ENCODE data around the gene SIK3. TPM values are rescaled to one million over a fixed set of nuclear protein-coding genes. Genes with fewer than 3 reads are reported as not detected.
A peak's percentile ranks its signal among the peaks of the same experiment; 100 is the strongest.

SIK3 gene
- total RNA-seq, 4 donors from 2014 or later = 45.0 to 70.2 (median 48.8) TPM

GRCh38 chr11:116969694-116970093 lies 128.5 kb downstream of the SIK3 start:
- WGBS, 2 donors = 82 to 88% methylated on average over 2 of the region's 2 CpGs
- TF ChIP-seq POLR2A (IDR thresholded peaks at IDR 0.05) = no peak
- no peak for TF ChIP-seq EP300 (IDR thresholded peaks at IDR 0.05)
- TF ChIP-seq, protein P1, sequence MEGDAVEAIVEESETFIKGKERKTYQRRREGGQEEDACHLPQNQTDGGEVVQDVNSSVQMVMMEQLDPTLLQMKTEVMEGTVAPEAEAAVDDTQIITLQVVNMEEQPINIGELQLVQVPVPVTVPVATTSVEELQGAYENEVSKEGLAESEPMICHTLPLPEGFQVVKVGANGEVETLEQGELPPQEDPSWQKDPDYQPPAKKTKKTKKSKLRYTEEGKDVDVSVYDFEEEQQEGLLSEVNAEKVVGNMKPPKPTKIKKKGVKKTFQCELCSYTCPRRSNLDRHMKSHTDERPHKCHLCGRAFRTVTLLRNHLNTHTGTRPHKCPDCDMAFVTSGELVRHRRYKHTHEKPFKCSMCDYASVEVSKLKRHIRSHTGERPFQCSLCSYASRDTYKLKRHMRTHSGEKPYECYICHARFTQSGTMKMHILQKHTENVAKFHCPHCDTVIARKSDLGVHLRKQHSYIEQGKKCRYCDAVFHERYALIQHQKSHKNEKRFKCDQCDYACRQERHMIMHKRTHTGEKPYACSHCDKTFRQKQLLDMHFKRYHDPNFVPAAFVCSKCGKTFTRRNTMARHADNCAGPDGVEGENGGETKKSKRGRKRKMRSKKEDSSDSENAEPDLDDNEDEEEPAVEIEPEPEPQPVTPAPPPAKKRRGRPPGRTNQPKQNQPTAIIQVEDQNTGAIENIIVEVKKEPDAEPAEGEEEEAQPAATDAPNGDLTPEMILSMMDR (IDR thresholded peaks at IDR 0.05) = no peak
- Histone ChIP-seq H3K9me3 (no peaks in the 10 kb centered on the region), H3K27me3 (no peaks in the 10 kb centered on the region), H3K4me1 (peaks cover 0 to 51% (median 2%) of the 10 kb centered on the region in 4 donors), H3K27ac (peak overlapping the region in 1 of 4 donors; percentile 20), H3K4me3 (no peak overlapping the region), H3K36me3 (no peaks in the 10 kb centered on the region)
- no peak for DNase-seq (ENCODE audit: low spot score in 2 of 2)

- H3K4me3 ChIP-seq = no peak overlapping the region
- H3K27ac ChIP-seq = no peak overlapping the region
- TF ChIP-seq POLR2A (IDR thresholded peaks at IDR 0.05) (no peak), EP300 (IDR thresholded peaks at IDR 0.05) (no peak)
- TF ChIP-seq, protein P1 (IDR thresholded peaks at IDR 0.05) = no peak
- no peaks in the 10 kb centered on the region for H3K9me3 ChIP-seq
- H3K36me3 ChIP-seq = no peaks in the 10 kb centered on the region
- 79 to 88% methylated on average over 4 of the region's 4 CpGs for WGBS, 2 donors
- H3K27me3 ChIP-seq = no peaks in the 10 kb centered on the region
- DNase-seq (ENCODE audit: low spot score in 2 of 2) = no peak
- H3K4me1 ChIP-seq = peaks cover 0 to 57% (median 15%) of the 10 kb centered on the region in 4 donors
These were observed 134.0 kb downstream of the SIK3 start for GRCh38 chr11:116964269-116964668.

- no peaks in the 10 kb centered on the region for H3K9me3 ChIP-seq
- H3K4me1 ChIP-seq = peaks cover 0 to 59% (median 15%) of the 10 kb centered on the region in 4 donors
- DNase-seq (ENCODE audit: low spot score in 2 of 2) = no peak
- no peaks in the 10 kb centered on the region for H3K36me3 ChIP-seq
- no peak overlapping the region for H3K4me3 ChIP-seq
- WGBS, 2 donors = 79 to 86% methylated on average over 4 of the region's 4 CpGs
- H3K27me3 ChIP-seq = no peaks in the 10 kb centered on the region
- H3K27ac ChIP-seq = no peak overlapping the region
- TF ChIP-seq EP300 (IDR thresholded peaks at IDR 0.05) (no peak), POLR2A (IDR thresholded peaks at IDR 0.05) (no peak)
- TF ChIP-seq, protein P1 (IDR thresholded peaks at IDR 0.05) = no peak
These were observed 134.4 kb downstream of the SIK3 start for GRCh38 chr11:116963813-116964212.

GRCh38 chr11:116962108-116962507 lies 136.1 kb downstream of the SIK3 start:
- Histone ChIP-seq H3K4me3 (no peak overlapping the region), H3K9me3 (no peaks in the 10 kb centered on the region), H3K27me3 (no peaks in the 10 kb centered on the region), H3K27ac (peak overlapping the region in 2 of 4 donors; percentile 38 to 61), H3K4me1 (peaks cover 0 to 62% (median 15%) of the 10 kb centered on the region in 4 donors), H3K36me3 (no peaks in the 10 kb centered on the region)
- WGBS, 2 donors = 38 to 40% methylated on average over 4 of the region's 4 CpGs
- no peak for DNase-seq (ENCODE audit: low spot score in 2 of 2)
- no peak for TF ChIP-seq EP300 (IDR thresholded peaks at IDR 0.05)
- TF ChIP-seq POLR2A (IDR thresholded peaks at IDR 0.05) = no peak
- TF ChIP-seq, protein P1 (IDR thresholded peaks at IDR 0.05) = no peak

DNA sequence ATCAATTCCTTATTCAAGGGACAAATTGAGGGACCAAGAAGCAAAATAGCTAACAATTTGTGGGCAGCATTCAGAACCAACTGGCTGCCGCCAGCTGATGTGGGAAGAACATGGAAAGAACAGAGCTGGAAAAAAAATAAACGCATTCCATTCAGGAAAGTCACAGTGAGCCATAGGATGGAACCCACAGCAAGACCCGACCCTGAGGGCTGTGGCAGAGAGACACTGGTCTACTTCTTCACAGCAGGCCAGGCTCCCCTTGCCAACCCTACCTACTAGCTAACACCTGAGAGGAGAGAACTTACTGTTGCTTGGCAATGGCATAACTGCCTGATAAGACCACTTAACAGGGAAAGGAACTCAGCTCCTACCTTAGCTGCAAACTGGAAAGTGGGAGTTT lies 137.3 kb downstream of the SIK3 start:
- TF ChIP-seq, protein P1 (IDR thresholded peaks at IDR 0.05) = no peak
- no peak for TF ChIP-seq POLR2A (IDR thresholded peaks at IDR 0.05)
- no peak for TF ChIP-seq EP300 (IDR thresholded peaks at IDR 0.05)
- no peaks in the 10 kb centered on the region for H3K27me3 ChIP-seq
- DNase-seq (ENCODE audit: low spot score in 2 of 2) = no peak
- peak overlapping the region in 2 of 4 donors; percentile 71 to 74 for H3K27ac ChIP-seq
- H3K4me1 ChIP-seq = peaks cover 0 to 66% (median 15%) of the 10 kb centered on the region in 4 donors
- no peaks in the 10 kb centered on the region for H3K9me3 ChIP-seq
- H3K4me3 ChIP-seq = no peak overlapping the region
- peaks cover 0 to 3% (median 0%) of the 10 kb centered on the region in 3 donors for H3K36me3 ChIP-seq
- 38 to 43% methylated on average over 3 of the region's 3 CpGs for WGBS, 2 donors
